Sigmoid colon (tissue), 7 donors: ENCODE measurements around the gene BTAF1. TPM values are rescaled to one million over a fixed set of nuclear protein-coding genes. Genes with fewer than 3 reads are reported as not detected.

Experiments used
- DNase-seq: peaks from one replicate; pipeline ENCODE4 v3.0.0-alpha.2; 2019
- H3K27ac ChIP-seq, 4 donors: fragments of 200-600 bp; sonication (generic); one replicate each; pipeline ENCODE4 v1.5.1; 2016 to 2019; ENCODE audit warnings: mild to moderate bottlenecking in 1 of 4
- H3K27me3 ChIP-seq, 3 donors: fragments of 200-600 bp; sonication (generic); one replicate each; pipeline ENCODE4 v1.5.1; 2019; ENCODE audit warnings: mild to moderate bottlenecking in 1 of 3
- H3K36me3 ChIP-seq, 4 donors: fragments of 200-600 bp; sonication (generic); one replicate each; pipeline ENCODE4 v1.5.1; 2016 to 2019
- H3K4me1 ChIP-seq, 4 donors: fragments of 200-600 bp; sonication (generic); one replicate each; pipeline ENCODE4 v1.5.1; 2017 to 2019
- H3K4me3 ChIP-seq, 4 donors: fragments of 200-600 bp; sonication (generic); one replicate each; pipeline ENCODE4 v1.5.1; 2017 to 2019; ENCODE audit warnings: mild to moderate bottlenecking in 2 of 4, moderate library complexity in 1 of 4
- H3K9me3 ChIP-seq, 4 donors: fragments of 200-600 bp in 3 of 4; sonication (generic) in 3 of 4; one replicate each; pipeline versions ENCODE4 v1.5.1 to v1.6.1; 2013 to 2019
- EP300 ChIP-seq, 4 donors: sonication (generic); formaldehyde crosslinking; IDR thresholded peaks; one replicate each; pipeline ENCODE4 v1.6.1; 2017; ENCODE audit warnings: antibody characterized with exemption in 4 of 4
- POLR2A ChIP-seq, 2 donors: fragments of 450-650 bp; IDR thresholded peaks; one replicate each; pipeline ENCODE4 v1.6.1; 2016; ENCODE audit warnings: antibody characterized with exemption in 2 of 2, mild to moderate bottlenecking in 2 of 2, moderate library complexity in 2 of 2
- POLR2AphosphoS5 ChIP-seq, 4 donors: sonication (generic); formaldehyde crosslinking; IDR thresholded peaks; one replicate each; pipeline ENCODE4 v1.6.1; 2017; ENCODE audit warnings: antibody characterized with exemption in 4 of 4
- WGBS, 2 donors: extraction: QIAGEN DNeasy Blood & Tissue Kit; methylation state at CpG; one replicate each; pipeline ENCODE4 v1.1.7; 2013; 5-methylcytosine and 5-hydroxymethylcytosine counted together
- intact Hi-C: fragments of 100-400 bp; cut with DNase I; formaldehyde crosslinking; loops from one replicate; pipeline ENCODE4 v1.15.1; 2023
- polyA plus RNA-seq, 3 donors: library from polyadenylated mRNA; stranded (reverse); fragments of 200-250 nt; gene quantifications; one replicate each; pipeline ENCODE4 v1.2.3, GENCODE V29; 2013
- total RNA-seq, 4 donors: library from RNA; depleted of rRNA; stranded (reverse); fragments of >200 nt; gene quantifications; one replicate each; pipeline ENCODE4 v1.1.0, GENCODE V29; 2016
- TF ChIP-seq, protein P1 (sequence below), 4 experiments: fragments of 450-650 bp in 3 of 4; fragments of 200-600 bp in 1 of 4; IDR thresholded peaks; one replicate each; pipeline ENCODE4 v1.5.1; 2016 to 2019; ENCODE audit warnings: antibody characterized with exemption in 4 of 4, mild to moderate bottlenecking in 3 of 4, moderate library complexity in 2 of 4
- donor health status: healthy with polysubstance abuse.
- donor health status: Bipolar disorder and iron deficiency.
- donor health status: healthy.

Gene BTAF1
- total and polyA plus RNA-seq, 7 donors: 1.8 to 45.5 (median 34.6) TPM

- intact Hi-C loops: no loop called here
- no peak for DNase-seq
- Histone ChIP-seq H3K36me3 (peaks cover 0 to 65% (median 7%) of the 10 kb centered on the region in 4 donors), H3K4me3 (no peak overlapping the region), H3K9me3 (no peaks in the 10 kb centered on the region), H3K27me3 (no peaks in the 10 kb centered on the region), H3K27ac (no peak overlapping the region), H3K4me1 (no peaks in the 10 kb centered on the region)
- TF ChIP-seq POLR2AphosphoS5 (IDR thresholded peaks at IDR 0.05): no peak
- no peak for TF ChIP-seq POLR2A (IDR thresholded peaks at IDR 0.05)
- TF ChIP-seq, protein P1, sequence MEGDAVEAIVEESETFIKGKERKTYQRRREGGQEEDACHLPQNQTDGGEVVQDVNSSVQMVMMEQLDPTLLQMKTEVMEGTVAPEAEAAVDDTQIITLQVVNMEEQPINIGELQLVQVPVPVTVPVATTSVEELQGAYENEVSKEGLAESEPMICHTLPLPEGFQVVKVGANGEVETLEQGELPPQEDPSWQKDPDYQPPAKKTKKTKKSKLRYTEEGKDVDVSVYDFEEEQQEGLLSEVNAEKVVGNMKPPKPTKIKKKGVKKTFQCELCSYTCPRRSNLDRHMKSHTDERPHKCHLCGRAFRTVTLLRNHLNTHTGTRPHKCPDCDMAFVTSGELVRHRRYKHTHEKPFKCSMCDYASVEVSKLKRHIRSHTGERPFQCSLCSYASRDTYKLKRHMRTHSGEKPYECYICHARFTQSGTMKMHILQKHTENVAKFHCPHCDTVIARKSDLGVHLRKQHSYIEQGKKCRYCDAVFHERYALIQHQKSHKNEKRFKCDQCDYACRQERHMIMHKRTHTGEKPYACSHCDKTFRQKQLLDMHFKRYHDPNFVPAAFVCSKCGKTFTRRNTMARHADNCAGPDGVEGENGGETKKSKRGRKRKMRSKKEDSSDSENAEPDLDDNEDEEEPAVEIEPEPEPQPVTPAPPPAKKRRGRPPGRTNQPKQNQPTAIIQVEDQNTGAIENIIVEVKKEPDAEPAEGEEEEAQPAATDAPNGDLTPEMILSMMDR (IDR thresholded peaks at IDR 0.05): no peak
- no peak for TF ChIP-seq EP300 (IDR thresholded peaks at IDR 0.05)
- 97 to 99% methylated on average over 3 of the region's 3 CpGs for WGBS, 2 donors
Observed at GRCh38 chr10:92001581-92001980, 78.0 kb downstream of the BTAF1 start.

DNA sequence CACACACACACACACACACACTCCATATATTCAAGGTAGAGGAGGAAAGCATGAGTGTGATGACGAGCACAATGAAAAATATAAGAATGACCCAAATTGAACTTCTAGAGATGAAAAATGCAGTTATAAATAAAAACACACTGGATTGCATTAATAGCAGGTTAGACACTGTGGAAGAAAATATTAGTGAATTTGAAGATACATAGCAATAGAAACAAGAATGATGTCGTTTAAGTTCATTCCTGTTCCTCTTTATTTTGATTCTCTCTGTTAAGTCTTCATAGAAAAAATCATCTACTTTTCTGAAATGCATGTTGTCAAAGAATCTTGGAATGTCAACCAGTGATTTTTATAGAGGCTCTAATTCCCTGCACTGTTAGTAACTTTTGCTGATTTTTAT is 78.4 kb downstream of the BTAF1 start:
- intact Hi-C loops: no loop called here
- TF ChIP-seq POLR2A (IDR thresholded peaks at IDR 0.05): no peak
- TF ChIP-seq, protein P1 (IDR thresholded peaks at IDR 0.05): no peak
- no peak for TF ChIP-seq POLR2AphosphoS5 (IDR thresholded peaks at IDR 0.05)
- no peak for TF ChIP-seq EP300 (IDR thresholded peaks at IDR 0.05)
- H3K9me3 ChIP-seq: no peaks in the 10 kb centered on the region
- H3K4me1 ChIP-seq: no peaks in the 10 kb centered on the region
- no peak overlapping the region for H3K4me3 ChIP-seq
- H3K27ac ChIP-seq: no peak overlapping the region
- peaks cover 0 to 64% (median 7%) of the 10 kb centered on the region in 4 donors for H3K36me3 ChIP-seq
- WGBS, 2 donors: 96 to 98% methylated on average over 2 of the region's 2 CpGs
- no peaks in the 10 kb centered on the region for H3K27me3 ChIP-seq
- no peak for DNase-seq

DNA sequence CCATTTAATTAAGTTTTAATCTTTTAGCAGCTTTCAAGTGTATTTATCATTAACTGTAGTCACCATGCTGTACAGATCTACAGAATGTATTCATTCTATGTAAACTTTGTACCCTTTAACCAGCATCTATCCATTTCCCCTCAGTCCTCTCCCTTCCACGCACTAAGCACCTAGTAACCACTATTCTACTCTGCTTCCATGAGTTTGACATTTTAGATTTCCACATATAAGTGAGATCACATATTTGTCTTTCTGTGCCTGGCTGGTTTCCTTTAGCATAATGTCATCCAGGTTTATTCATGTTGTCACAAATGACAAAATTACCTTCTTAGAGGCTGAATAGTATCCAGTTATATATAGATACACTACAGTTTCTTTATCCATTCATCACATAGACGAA is 79.7 kb downstream of the BTAF1 start:
- Histone ChIP-seq H3K36me3 (peaks cover 0 to 57% (median 5%) of the 10 kb centered on the region in 4 donors), H3K4me3 (no peak overlapping the region), H3K27me3 (no peaks in the 10 kb centered on the region), H3K4me1 (no peaks in the 10 kb centered on the region), H3K9me3 (no peaks in the 10 kb centered on the region), H3K27ac (no peak overlapping the region)
- 92 to 93% methylated on average over 2 of the region's 2 CpGs for WGBS, 2 donors
- no peak for DNase-seq
- TF ChIP-seq EP300 (IDR thresholded peaks at IDR 0.05) (no peak), POLR2A (IDR thresholded peaks at IDR 0.05) (no peak), POLR2AphosphoS5 (IDR thresholded peaks at IDR 0.05) (no peak)
- TF ChIP-seq, protein P1 (IDR thresholded peaks at IDR 0.05): no peak
- intact Hi-C loops: no loop called here

DNA sequence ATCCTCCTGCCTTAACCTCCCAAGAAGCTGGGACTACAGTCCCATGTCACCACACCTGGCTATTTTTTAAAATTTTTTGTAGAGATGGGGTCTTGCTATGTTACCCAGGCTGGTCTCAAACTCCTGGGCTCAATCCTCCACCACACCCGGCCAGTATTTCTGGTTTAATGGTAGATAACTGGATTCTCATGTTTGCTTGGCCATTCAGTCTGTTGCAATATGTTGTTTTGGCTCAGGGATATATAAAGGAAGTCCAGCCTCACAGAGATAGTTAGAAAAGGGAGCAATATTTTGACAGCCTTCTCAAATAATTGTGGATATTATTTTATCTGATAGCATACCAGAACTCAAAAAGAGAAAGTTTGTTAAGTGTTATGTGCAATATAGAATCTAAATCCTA is 82.4 kb downstream of the BTAF1 start:
- no peak for DNase-seq
- Histone ChIP-seq H3K4me1 (no peaks in the 10 kb centered on the region), H3K27ac (no peak overlapping the region), H3K27me3 (no peaks in the 10 kb centered on the region), H3K36me3 (peaks cover 0 to 64% (median 5%) of the 10 kb centered on the region in 4 donors), H3K9me3 (no peaks in the 10 kb centered on the region), H3K4me3 (no peak overlapping the region)
- no peak for TF ChIP-seq EP300 (IDR thresholded peaks at IDR 0.05)
- TF ChIP-seq, protein P1 (IDR thresholded peaks at IDR 0.05): no peak
- intact Hi-C loops: no loop called here
- 96 to 100% methylated on average over 1 of the region's 1 CpG for WGBS, 2 donors

DNA sequence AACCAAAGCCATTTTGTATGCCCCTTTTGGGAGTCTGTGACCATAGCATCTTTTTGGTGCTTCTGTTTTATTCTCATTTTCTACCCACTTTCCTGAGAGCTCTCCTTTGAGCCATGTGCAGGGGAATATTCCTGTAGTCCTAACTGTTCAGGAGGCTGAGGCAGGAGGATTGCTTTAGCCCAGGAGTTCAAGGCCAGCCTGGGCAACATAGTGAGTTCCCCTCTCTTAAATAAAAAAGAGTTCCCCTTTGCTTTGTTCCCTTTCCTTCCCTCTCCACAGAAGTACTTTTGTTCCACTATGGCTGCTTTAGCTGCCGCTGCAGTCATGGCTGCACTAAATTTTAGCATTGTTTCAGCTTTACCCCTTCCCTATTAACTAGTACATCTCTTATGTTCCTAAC is 85.9 kb downstream of the BTAF1 start:
- intact Hi-C loops: no loop called here
- no peak overlapping the region for H3K4me3 ChIP-seq
- no peak for TF ChIP-seq POLR2A (IDR thresholded peaks at IDR 0.05)
- TF ChIP-seq, protein P1 (IDR thresholded peaks at IDR 0.05): no peak
- TF ChIP-seq POLR2AphosphoS5 (IDR thresholded peaks at IDR 0.05): no peak
- TF ChIP-seq EP300 (IDR thresholded peaks at IDR 0.05): no peak
- H3K4me1 ChIP-seq: no peaks in the 10 kb centered on the region
- no peak overlapping the region for H3K27ac ChIP-seq
- no peak for DNase-seq
- H3K27me3 ChIP-seq: no peaks in the 10 kb centered on the region
- peaks cover 4 to 72% (median 8%) of the 10 kb centered on the region in 4 donors for H3K36me3 ChIP-seq
- H3K9me3 ChIP-seq: no peaks in the 10 kb centered on the region
- WGBS, 2 donors: 92 to 100% methylated on average over 1 of the region's 1 CpG
